Endothelial cell of umbilical vein (primary cell): ENCODE data around the gene BRAP.

Experiments
- CTCF ChIP-seq, 2 donors: IDR thresholded peaks; 1 replicate in 1 of 2; 2 replicates in 1 of 2; pipeline ENCODE4 v1.5.1; 2011; ENCODE audit warnings: low read length in 2 of 2, mild to moderate bottlenecking in 2 of 2, moderate library complexity in 2 of 2, control low read depth in 1 of 2, inconsistent platforms in 1 of 2, low read depth in 1 of 2; ENCODE audit not compliant: insufficient read depth in 1 of 2; ENCODE audit errors: extremely low read depth in 1 of 2
- MYC ChIP-seq: IDR thresholded peaks from one replicate; pipeline ENCODE4 v1.6.1; 2011; ENCODE audit warnings: mild to moderate bottlenecking, low read depth, low read length
- POLR2A ChIP-seq: IDR thresholded peaks from 2 replicates; pipeline ENCODE4 v1.6.1; 2012; ENCODE audit warnings: low read depth, mild to moderate bottlenecking, control low read depth, low read length
- POLR2AphosphoS5 ChIP-seq: IDR thresholded peaks from 2 replicates; pipeline ENCODE4 v1.6.1; 2012; ENCODE audit warnings: low read depth, mild to moderate bottlenecking, control low read depth, low read length, moderate library complexity; ENCODE audit not compliant: insufficient read depth

GRCh38 chr12:111636209-111636945 lies 49.4 kb downstream of the BRAP start:
- TF ChIP-seq CTCF (IDR thresholded peaks at IDR 0.05; ENCODE audit: extremely low read depth in 1 of 2, insufficient read depth in 1 of 2, low read depth in 1 of 2, low read length in 2 of 2) (no peak), POLR2A (no peak), POLR2AphosphoS5 (no peak), MYC (no peak)
